Activated CD4-positive, alpha-beta T cell treated with anti-CD3 and anti-CD28 coated beads, Interleukin-2, amount 10 ng/mL, durations not matched to agents 7 days and 5 days (primary cell): ENCODE data around the gene REPS1. TPM values are rescaled to one million over a fixed set of nuclear protein-coding genes. Genes with fewer than 3 reads are reported as not detected.
"Not testable (repeated sequence)": the region's sequence is repeated elsewhere in the genome, so short reads cannot be mapped to it uniquely, and the experiment has no call there.

Source experiments
- CTCF ChIA-PET: fragments of 350-600 bp; sonication (Branson Sonifier 250); formaldehyde crosslinking; loops from one replicate; lab custom pipeline; 2021; ENCODE audit warnings: antibody characterized with exemption; lab: Charles Lee
- POLR2A ChIA-PET: fragments of 350-600 bp; sonication (Branson Sonifier 250); formaldehyde crosslinking; loops from one replicate; lab custom pipeline; 2021; ENCODE audit warnings: antibody characterized with exemption; lab: Charles Lee
- DNase-seq: peaks from one replicate; pipeline ENCODE4 v3.0.0-alpha.2; 2020
- H3K27ac Mint-ChIP-seq: one replicate; pipeline ENCODE4 v1.8.0; 2021; ENCODE audit warnings: mild to moderate bottlenecking, moderate library complexity, mixed read lengths
- H3K27me3 Mint-ChIP-seq: one replicate; pipeline ENCODE4 v1.8.0; 2021; ENCODE audit warnings: mixed read lengths
- H3K36me3 Mint-ChIP-seq: one replicate; pipeline ENCODE4 v1.8.0; 2021; ENCODE audit warnings: low read depth, mixed read lengths
- H3K4me1 Mint-ChIP-seq: one replicate; pipeline ENCODE4 v1.8.0; 2021; ENCODE audit warnings: mixed read lengths
- H3K4me3 Mint-ChIP-seq: one replicate; pipeline ENCODE4 v1.8.0; 2021; ENCODE audit warnings: mild to moderate bottlenecking, moderate library complexity, mixed read lengths
- H3K9me3 Mint-ChIP-seq: one replicate; pipeline ENCODE4 v1.8.0; 2021; ENCODE audit warnings: mixed read lengths
- total RNA-seq, 2 experiments: library from RNA; stranded (reverse); gene quantifications; one replicate each; pipeline ENCODE4 v1.2.3, GENCODE V29; 2021

Gene REPS1
- total RNA-seq, 2 experiments from 2014 or later = 44.5 to 58.1 TPM

GRCh38 chr6:138958595-138958994 is 29.5 kb downstream of the REPS1 start:
- Mint-ChIP-seq H3K9me3 (no peaks in the 10 kb centered on the region), H3K4me1 (peaks cover 26% of the 10 kb centered on the region), H3K27me3 (no peaks in the 10 kb centered on the region), H3K36me3 (peaks cover 14% of the 10 kb centered on the region), H3K4me3 (no peak overlapping the region), H3K27ac (no peak overlapping the region)
- ChIA-PET CTCF (no interaction called here), POLR2A (no interaction called here)
- no peak for DNase-seq

GRCh38 chr6:138957903-138958302 is 30.1 kb downstream of the REPS1 start:
- no peak for DNase-seq
- Mint-ChIP-seq H3K27ac (peak overlapping the region; percentile 9), H3K36me3 (peaks cover 18% of the 10 kb centered on the region), H3K9me3 (no peaks in the 10 kb centered on the region), H3K27me3 (no peaks in the 10 kb centered on the region), H3K4me1 (peaks cover 32% of the 10 kb centered on the region), H3K4me3 (no peak overlapping the region)
- ChIA-PET POLR2A (no interaction called here), CTCF (interaction anchor here (0.6 kb wide), 1 partner anchor 92 kb away, joined by 3 read pairs; no protein-coding TSS in a partner anchor)

GRCh38 chr6:138957484-138957883 is 30.6 kb downstream of the REPS1 start:
- no peaks in the 10 kb centered on the region for H3K27me3 Mint-ChIP-seq
- peaks cover 18% of the 10 kb centered on the region for H3K36me3 Mint-ChIP-seq
- DNase-seq = no peak
- ChIA-PET CTCF (interaction anchor here (0.6 kb wide), 1 partner anchor 91 kb away, joined by 3 read pairs; no protein-coding TSS in a partner anchor), POLR2A (no interaction called here)
- H3K4me1 Mint-ChIP-seq = peaks cover 34% of the 10 kb centered on the region
- no peak overlapping the region for H3K27ac Mint-ChIP-seq
- no peak overlapping the region for H3K4me3 Mint-ChIP-seq
- no peaks in the 10 kb centered on the region for H3K9me3 Mint-ChIP-seq

GRCh38 chr6:138956244-138956924 is 31.7 kb downstream of the REPS1 start:
- Mint-ChIP-seq H3K36me3 (peaks cover 18% of the 10 kb centered on the region), H3K4me3 (no peak overlapping the region), H3K4me1 (peaks cover 34% of the 10 kb centered on the region), H3K27ac (no peak overlapping the region), H3K27me3 (no peaks in the 10 kb centered on the region), H3K9me3 (no peaks in the 10 kb centered on the region)
- CTCF ChIA-PET = interaction anchor here (0.6 to 1.0 kb wide), 2 partner anchors 114 to 413 kb away, joined by 3 read pairs; no protein-coding TSS in a partner anchor
- POLR2A ChIA-PET = interaction anchor here (0.7 kb wide), 1 partner anchor 120 kb away, joined by 4 read pairs; no protein-coding TSS in a partner anchor
- no peak for DNase-seq

- CTCF ChIA-PET = interaction anchor here (1.2 kb wide), 1 partner anchor 16 kb away, joined by 3 read pairs; no protein-coding TSS in a partner anchor
- no peaks in the 10 kb centered on the region for H3K27me3 Mint-ChIP-seq
- peaks cover 34% of the 10 kb centered on the region for H3K4me1 Mint-ChIP-seq
- no peak overlapping the region for H3K27ac Mint-ChIP-seq
- H3K36me3 Mint-ChIP-seq = peaks cover 18% of the 10 kb centered on the region
- no peaks in the 10 kb centered on the region for H3K9me3 Mint-ChIP-seq
- POLR2A ChIA-PET = no interaction called here
- no peak for DNase-seq
- no peak overlapping the region for H3K4me3 Mint-ChIP-seq
Measured at GRCh38 chr6:138955262-138955661, 32.8 kb downstream of the REPS1 start.

GRCh38 chr6:138953451-138953850 is 34.6 kb downstream of the REPS1 start:
- POLR2A ChIA-PET = no interaction called here
- Mint-ChIP-seq H3K9me3 (no peaks in the 10 kb centered on the region), H3K4me1 (peaks cover 27% of the 10 kb centered on the region), H3K36me3 (peaks cover 18% of the 10 kb centered on the region), H3K27me3 (no peaks in the 10 kb centered on the region), H3K27ac (no peak overlapping the region), H3K4me3 (no peak overlapping the region)
- CTCF ChIA-PET = interaction anchor here (0.7 to 1.2 kb wide), 2 partner anchors 16 to 78 kb away, joined by 3 to 4 read pairs; no protein-coding TSS in a partner anchor
- no peak for DNase-seq

GRCh38 chr6:138948546-138949179 is 39.4 kb downstream of the REPS1 start:
- ChIA-PET POLR2A (no interaction called here), CTCF (no interaction called here)
- H3K9me3 Mint-ChIP-seq = no peaks in the 10 kb centered on the region
- H3K27me3 Mint-ChIP-seq = no peaks in the 10 kb centered on the region
- peaks cover 33% of the 10 kb centered on the region for H3K36me3 Mint-ChIP-seq
- no peak overlapping the region for H3K27ac Mint-ChIP-seq
- no peak overlapping the region for H3K4me3 Mint-ChIP-seq
- peaks cover 39% of the 10 kb centered on the region for H3K4me1 Mint-ChIP-seq
- DNase-seq = no peak

- H3K27me3 Mint-ChIP-seq = no peaks in the 10 kb centered on the region
- H3K27ac Mint-ChIP-seq = no peak overlapping the region
- ChIA-PET POLR2A (no interaction called here), CTCF (no interaction called here)
- H3K4me1 Mint-ChIP-seq = peaks cover 34% of the 10 kb centered on the region
- DNase-seq = no peak
- no peaks in the 10 kb centered on the region for H3K9me3 Mint-ChIP-seq
- H3K4me3 Mint-ChIP-seq = no peak overlapping the region
- H3K36me3 Mint-ChIP-seq = peaks cover 31% of the 10 kb centered on the region
Measured at GRCh38 chr6:138948004-138948403, 40.0 kb downstream of the REPS1 start.

GRCh38 chr6:138945354-138945753 is 42.7 kb downstream of the REPS1 start:
- no peaks in the 10 kb centered on the region for H3K9me3 Mint-ChIP-seq
- CTCF ChIA-PET = no interaction called here
- POLR2A ChIA-PET = no interaction called here
- peaks cover 32% of the 10 kb centered on the region for H3K4me1 Mint-ChIP-seq
- DNase-seq = no peak
- no peak overlapping the region for H3K4me3 Mint-ChIP-seq
- H3K36me3 Mint-ChIP-seq = peaks cover 45% of the 10 kb centered on the region
- H3K27ac Mint-ChIP-seq = no peak overlapping the region
- no peaks in the 10 kb centered on the region for H3K27me3 Mint-ChIP-seq

GRCh38 chr6:138944412-138944811 is 43.6 kb downstream of the REPS1 start:
- peaks cover 32% of the 10 kb centered on the region for H3K4me1 Mint-ChIP-seq
- peaks cover 48% of the 10 kb centered on the region for H3K36me3 Mint-ChIP-seq
- H3K27ac Mint-ChIP-seq = no peak overlapping the region
- H3K27me3 Mint-ChIP-seq = no peaks in the 10 kb centered on the region
- no peak overlapping the region for H3K4me3 Mint-ChIP-seq
- ChIA-PET POLR2A (no interaction called here), CTCF (interaction anchor here (0.6 kb wide), 1 partner anchor 271 kb away, joined by 3 read pairs; no protein-coding TSS in a partner anchor)
- H3K9me3 Mint-ChIP-seq = no peaks in the 10 kb centered on the region
- no peak for DNase-seq

GRCh38 chr6:138943089-138943625 is 44.9 kb downstream of the REPS1 start:
- CTCF ChIA-PET = interaction anchor here (1.2 kb wide), 1 partner anchor 32 kb away, joined by 3 read pairs; no protein-coding TSS in a partner anchor
- no peaks in the 10 kb centered on the region for H3K9me3 Mint-ChIP-seq
- H3K27ac Mint-ChIP-seq = peak overlapping the region; percentile 31
- DNase-seq = no peak
- H3K4me3 Mint-ChIP-seq = no peak overlapping the region
- H3K27me3 Mint-ChIP-seq = no peaks in the 10 kb centered on the region
- POLR2A ChIA-PET = no interaction called here
- peaks cover 30% of the 10 kb centered on the region for H3K4me1 Mint-ChIP-seq
- H3K36me3 Mint-ChIP-seq = peaks cover 51% of the 10 kb centered on the region

- H3K9me3 Mint-ChIP-seq, H3K4me1 Mint-ChIP-seq: not testable (repeated sequence)
- peaks cover 40% of the 10 kb centered on the region for H3K36me3 Mint-ChIP-seq
Measured at GRCh38 chr6:138936873-138937272, 51.2 kb downstream of the REPS1 start.

GRCh38 chr6:138931660-138932059 is 56.4 kb downstream of the REPS1 start:
- POLR2A ChIA-PET = no interaction called here
- peaks cover 2% of the 10 kb centered on the region for H3K9me3 Mint-ChIP-seq
- peaks cover 12% of the 10 kb centered on the region for H3K4me1 Mint-ChIP-seq

More at GRCh38 chr6:138936873-138937272, 51.2 kb downstream of the REPS1 start:
- DNase-seq, POLR2A ChIA-PET, H3K27ac Mint-ChIP-seq, H3K4me3 Mint-ChIP-seq, H3K27me3 Mint-ChIP-seq, CTCF ChIA-PET: not testable (repeated sequence)

More at GRCh38 chr6:138931660-138932059, 56.4 kb downstream of the REPS1 start:
- no peak overlapping the region for H3K27ac Mint-ChIP-seq
- CTCF ChIA-PET = interaction anchor here (1.3 to 1.4 kb wide), 2 partner anchors 11 to 57 kb away, joined by 4 to 5 read pairs; no protein-coding TSS in a partner anchor
- H3K36me3 Mint-ChIP-seq = peaks cover 20% of the 10 kb centered on the region
- H3K27me3 Mint-ChIP-seq = no peaks in the 10 kb centered on the region
- no peak overlapping the region for H3K4me3 Mint-ChIP-seq
- DNase-seq = no peak
